Activated CD8-positive, alpha-beta memory T cell treated with anti-CD3 and anti-CD28 coated beads for 4 hours (primary cell): Measurements from ENCODE around the gene KPNA2.
"Not testable (repeated sequence)": the region's sequence is repeated elsewhere in the genome, so short reads cannot be mapped to it uniquely, and the experiment has no call there.

Experiments
- DNase-seq, 2 donors: peaks; one replicate each; pipeline ENCODE4 v3.0.0-alpha.2; 2020; ENCODE audit warnings: low read depth in 2 of 2

The KPNA2 gene

DNA sequence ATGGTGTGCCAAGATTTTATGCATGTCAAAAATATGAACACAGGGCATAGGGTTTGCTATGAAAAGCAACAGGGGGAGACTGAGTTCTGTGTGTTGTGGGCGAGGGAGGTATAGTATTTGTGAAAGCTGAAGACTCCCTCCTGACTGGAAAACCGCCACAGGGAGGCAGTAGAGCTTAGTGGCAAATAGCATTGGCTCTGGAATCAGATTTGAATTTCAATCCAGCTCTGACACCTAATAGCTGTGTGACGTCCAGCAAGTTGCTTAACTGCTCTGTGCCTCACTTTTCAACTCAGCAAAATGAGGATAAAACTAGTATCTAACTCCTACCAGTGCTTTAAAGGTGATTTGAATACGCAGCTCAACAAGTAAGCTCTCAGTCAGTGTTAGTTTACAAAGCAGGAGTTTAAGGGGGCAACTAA is 22.0 kb downstream of the KPNA2 start:
- DNase-seq: peak; percentile 4 to 11

DNA sequence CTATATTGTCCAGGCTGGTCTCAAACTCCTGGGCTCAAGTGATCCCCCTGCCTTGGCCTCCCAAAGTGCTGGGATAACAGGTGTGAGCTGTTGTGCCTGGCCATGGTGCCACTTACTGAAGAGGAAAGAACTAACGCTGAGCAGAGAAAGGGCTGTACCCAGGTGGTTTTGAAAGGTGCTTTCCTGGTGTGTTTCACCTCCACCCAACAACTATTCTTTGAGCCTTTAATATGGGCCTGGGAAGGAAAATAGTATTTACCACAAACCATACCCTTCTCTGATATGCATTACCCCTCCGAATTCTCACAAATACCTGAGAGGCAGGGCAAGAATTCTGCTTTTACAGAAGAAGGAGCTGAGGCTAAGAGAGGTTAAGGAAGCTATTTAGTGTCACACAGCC is 24.8 kb downstream of the KPNA2 start:
- DNase-seq: no peak

DNA sequence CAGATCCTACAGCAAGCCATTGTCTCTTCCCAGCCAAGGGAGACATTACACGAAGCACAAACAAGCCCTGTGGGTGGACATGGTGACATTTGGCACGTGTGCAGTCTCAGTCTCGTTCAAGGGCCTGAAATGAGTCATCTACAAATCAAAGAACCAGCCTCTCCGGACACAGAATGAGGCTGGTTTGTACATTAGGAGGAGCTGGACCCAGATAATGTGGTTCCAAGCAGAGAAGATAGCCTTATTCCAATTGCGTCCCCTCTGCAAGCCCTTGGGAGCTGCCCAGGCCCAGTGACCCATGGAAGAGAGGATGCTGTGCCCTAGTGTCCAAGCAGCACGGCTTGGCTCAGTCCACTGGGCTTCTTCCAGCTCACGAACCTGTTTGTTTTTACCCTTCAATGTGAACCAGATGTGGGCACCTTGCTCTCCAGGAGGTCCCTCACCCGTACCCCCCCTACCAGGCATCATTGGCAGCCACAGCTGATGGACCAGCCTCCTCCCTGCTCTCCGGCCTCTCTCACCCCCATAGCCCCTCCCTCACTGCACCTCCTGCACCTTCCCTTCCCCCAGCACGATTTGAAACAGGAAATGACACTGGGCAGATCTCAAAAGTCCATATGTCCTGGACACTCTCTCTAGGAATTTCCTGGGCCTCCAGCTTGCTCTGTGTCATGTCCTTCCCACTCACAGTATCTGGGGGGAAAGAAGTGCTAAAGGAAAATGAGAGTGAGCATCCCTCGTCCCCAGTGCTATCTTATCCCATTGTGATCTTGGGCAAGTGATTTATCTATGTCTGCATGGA is 26.2 kb downstream of the KPNA2 start:
- no peak for DNase-seq

DNA sequence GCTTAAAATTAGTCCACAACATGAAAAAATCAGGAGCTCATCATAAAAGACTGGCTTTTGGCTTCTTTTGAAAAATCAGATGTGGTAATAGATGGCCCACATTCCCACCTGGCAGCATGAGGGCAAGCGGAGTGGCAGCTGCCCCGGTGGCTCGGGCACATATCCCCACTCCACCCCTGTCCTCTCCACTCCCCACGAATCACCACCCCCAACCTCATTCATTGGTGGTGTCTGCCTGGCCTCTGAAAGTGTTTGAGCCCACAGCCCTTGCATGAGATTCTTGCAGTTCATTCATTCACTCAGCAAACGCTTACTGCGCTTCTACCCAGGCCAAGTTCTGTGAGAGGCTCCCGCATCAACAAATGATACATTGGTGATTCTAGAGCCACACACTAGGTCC is 29.8 kb downstream of the KPNA2 start:
- DNase-seq: not testable (repeated sequence)

DNA sequence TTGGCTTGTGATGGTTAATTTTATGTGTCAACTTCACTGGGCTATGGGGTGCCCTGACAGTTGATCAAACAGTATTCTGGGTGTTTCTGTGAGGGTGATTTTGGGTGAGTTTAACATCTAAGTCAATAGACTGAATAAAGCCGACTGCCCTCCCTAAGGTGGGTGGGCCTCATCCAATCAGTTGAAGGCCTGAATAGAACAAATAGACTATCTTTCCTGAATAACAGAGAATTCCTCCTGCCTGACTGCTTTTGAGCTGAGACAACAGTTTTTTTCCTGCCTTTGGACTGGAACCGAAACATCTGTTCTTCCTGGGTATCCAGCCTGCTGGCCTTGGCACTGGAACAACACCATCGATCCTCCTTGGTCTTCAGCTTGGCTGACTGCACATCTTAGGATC is 33.0 kb downstream of the KPNA2 start:
- not testable (repeated sequence) for DNase-seq

DNA sequence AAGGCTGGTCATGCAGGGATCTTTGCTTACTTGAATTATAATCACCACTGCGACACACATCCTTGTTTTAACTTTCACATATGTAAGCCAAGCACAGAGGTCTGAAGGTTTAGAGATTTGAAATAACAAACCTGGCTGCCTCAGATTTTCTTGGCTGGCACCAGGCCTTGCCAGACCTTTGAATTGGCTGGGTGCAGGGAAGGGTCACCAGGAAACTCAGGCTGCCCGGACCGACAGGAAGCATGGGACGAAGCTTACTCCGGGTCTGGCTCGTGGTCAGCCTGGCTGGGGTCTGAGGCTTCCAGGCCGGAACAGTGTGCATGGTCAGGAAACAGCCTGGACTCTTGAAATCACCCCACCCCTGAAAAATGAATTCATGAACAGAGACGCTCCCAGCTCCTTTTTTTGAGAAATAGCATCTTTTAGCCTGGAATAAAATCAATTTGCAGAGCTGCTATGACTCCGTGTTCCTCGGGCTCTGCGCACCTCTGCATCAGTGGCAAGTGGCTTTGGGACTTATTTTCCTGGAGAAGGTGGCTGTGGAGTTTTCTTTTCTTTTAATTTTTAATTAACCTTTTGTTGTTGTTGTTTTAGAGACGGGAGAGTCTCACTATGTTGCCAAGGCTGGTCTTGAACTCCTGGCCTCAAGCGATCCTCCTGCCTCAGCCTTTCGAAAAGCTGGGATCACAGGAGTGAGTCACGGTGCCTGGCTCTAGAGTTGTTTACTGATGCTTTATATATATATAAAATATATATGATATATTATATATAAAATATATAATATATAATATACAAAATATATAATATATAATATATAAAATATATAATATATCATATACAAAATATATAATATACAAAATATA is 35.3 kb downstream of the KPNA2 start:
- DNase-seq: not testable (repeated sequence)

DNA sequence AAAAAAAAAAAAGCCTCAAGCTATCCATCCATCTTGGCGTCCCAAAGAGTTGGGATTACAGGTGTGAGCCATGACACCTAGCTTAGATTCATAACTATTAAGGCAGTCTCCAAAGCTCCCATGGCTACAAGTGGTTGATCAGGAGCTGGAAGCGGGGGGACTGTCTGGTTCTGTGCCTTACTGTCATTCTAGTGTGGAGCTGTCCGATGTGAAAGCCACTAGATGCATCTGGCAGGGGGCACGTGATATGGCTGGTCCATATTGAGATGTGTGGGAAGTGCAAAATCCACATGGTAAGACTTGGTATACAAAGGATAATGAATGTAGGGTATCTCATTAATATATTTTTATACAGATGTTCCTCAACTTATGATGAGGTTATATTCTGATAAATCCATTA is 38.7 kb downstream of the KPNA2 start:
- no peak for DNase-seq

DNA sequence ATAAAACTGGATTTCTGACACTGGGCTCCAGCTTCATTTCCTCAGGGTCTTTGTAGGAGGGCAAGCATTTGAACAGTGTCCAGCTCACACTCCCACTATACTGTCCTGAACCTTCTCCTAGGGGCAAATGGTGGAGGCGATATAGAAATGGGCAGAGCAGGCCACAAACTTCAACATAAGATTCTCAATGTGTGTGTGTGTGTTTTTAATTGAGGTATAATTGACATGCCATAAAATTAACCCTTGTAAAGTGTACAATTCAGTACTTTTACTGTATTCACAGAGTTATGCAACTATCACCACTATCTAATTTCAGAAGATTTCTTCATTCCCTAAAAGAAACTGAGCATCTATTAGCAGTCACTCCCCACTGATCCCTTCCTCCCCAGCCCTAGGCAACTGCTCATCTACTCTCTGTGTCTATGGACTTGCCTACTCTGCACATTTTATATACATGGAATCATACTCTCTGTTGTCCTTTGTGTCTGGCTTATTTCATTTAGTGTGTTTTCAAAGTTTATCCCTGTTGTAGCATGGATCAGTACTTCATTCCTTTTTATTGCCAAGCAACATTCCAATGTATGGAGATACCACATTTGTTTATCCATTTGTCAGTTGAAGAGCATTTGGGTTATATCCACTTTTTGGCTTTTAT is 40.5 kb downstream of the KPNA2 start:
- DNase-seq: not testable (repeated sequence)

DNA sequence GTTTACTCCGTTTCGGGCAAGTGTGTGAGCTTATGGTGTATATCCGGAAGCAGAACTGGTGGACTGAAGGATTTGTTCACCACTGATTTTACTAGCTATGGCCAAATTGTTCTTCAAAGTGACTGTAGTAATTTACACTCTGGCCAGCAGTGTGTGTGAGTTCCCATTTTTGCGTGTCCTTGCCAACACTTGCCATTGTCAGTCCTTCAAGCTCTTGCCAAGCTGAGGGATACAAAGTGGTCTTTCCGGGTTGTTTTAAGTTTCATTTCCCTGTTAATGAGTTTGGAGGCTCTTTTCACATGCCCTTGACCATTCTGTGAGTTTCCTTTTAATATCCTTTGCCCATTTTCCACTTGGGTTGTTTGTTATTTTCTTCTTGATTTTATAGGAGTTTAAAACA is 42.0 kb downstream of the KPNA2 start:
- DNase-seq: not testable (repeated sequence)

DNA sequence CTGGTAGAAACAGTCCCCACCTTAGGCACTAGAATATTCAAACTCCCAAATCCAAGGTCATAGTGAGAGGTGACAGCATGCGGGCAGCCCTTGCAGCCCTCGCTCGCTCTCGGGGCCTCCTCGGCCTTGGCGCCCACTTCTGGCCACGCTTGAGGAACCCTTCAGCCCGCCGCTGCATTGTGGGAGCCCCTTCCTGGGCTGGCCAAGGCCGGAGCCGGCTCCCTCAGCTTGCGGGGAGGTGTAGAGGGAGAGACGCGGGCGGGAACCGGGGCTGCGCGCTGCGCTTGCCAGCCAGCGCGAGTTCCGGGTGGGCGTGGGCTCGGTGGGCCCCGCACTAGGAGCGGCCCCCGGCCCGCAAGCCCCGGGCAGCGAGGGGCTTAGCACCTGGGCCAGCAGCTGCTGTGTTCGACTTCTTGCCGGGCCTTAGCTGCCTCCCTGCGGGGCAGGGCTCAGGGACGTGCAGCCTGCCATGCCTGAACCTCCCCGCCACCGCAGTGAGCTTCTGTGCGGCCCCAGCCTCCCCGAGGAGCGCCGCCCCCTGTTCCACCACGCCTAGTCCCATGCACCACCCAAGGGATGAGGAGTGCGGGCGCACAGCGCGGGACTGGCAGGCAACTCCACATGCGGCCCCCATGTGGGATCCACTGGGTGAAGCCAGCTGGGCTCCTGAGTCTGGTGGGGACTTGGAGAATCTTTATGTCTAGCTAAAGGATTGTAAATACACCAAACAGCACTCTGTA is 45.0 kb downstream of the KPNA2 start:
- DNase-seq: no peak

DNA sequence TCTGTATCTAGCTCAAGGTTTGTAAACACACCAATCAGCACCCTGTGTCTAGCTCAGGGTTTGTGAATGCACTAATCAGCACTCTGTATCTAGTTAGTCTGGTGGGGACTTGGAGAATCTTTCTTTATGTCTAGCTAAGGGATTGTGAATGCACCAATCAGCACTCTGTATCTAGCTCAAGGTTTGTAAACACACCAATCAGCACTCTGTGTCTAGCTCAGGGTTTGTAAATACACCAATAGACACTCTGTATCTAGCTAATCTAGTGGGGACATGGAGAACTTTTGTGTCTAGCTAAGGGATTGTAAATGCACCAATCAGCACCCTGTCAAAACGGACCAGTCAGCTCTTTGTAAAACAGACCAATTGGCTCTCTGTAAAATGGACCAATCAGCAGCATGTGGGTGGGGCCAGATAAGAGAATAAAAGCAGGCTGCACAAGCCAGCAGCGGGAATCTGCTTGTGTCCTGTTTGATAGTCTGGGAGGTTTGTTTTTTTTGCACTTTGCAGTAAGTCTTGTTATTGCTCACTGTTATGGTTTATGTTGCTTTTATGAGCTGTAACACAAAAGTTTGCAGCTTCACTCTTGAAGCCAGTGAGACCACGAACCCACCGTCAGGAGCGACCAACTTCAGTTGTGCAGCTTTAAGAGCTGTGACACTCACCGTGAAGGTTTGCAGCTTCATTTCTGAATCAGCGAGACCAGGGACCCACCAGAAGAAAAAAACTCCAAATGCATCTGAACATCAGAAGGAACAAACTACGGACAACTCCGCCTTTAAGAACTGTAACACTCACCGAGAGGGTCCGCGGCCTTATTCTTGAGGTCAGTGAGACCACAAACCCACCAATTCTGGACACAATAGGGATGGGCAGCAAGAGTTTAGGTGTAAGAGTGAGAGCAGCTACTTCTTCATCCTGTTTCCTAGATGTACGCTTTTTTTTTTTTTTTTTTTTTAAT is 46.0 kb downstream of the KPNA2 start:
- not testable (repeated sequence) for DNase-seq

DNA sequence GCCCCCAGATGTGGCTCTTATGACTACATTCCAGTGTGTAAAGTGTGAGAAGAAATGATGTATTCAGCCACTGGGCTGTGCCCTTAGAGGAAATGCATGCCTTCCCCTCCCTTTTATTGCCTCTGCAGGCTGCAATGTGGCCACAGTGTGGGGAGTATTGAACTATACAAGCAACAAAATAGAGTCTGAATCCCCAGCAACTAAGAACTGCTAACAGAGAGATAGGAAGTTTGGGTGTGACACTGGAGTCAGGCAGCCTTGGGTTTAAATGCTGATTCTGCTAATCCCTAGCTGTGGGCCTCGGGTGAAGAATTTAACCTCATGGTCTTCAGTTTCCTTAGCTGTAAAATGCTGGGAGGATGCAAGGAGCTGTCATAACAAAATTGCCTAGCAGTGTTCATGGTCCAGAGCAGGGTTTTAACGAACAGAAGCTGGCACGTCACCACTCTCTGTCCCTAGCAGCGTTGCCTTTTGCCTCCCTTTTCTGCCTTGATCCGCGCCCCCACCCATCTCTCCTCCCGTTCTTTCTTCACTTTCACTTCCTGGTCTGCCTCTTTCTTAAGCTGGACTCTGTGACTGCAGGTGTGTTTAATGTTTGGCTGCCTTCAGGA is 50.3 kb downstream of the KPNA2 start:
- no peak for DNase-seq

DNA sequence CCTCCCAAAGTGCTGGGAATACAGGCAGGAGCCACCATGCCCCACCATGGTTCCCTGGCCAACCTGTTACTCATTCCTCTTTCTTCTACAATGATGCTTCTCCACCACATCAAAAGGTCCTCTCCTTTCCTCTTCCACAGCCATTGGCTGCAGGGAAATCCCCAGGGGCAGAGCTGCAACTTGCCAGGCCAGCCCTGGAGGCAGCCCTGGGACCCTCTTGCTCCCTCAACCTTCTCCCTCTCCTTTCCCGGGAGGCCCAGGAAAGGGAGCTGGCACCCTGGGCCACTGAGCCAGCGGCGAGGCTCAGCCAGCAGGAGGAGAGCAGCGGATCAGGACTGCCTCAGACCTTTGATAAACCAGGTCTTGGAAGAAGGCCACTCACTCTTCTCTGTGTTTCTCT is 51.1 kb downstream of the KPNA2 start:
- not testable (repeated sequence) for DNase-seq

DNA sequence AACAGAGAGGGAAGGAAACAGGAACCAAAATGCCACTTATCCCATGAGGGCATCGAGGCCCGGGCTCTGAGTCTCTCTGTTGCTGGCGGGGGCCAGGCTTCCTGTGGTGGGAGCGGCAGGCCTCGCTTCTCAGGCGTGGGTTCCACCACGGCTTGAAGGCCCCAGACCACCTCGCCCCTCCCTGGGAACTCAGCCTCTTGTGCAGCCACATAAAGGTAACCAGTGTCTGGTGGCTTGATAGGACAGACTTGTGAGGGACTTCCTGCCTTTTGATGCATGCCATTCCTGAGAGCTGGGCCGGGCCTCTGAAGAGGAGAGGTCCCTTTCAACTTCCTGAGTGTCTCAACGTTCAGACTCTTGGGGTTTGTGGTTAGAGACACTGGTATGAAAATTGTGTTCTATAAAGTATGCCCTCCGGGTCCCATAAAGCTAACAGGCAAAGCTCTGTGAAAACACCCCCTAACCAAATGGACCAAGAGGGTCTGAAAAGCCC is 51.6 kb downstream of the KPNA2 start:
- DNase-seq: not testable (repeated sequence)

DNA sequence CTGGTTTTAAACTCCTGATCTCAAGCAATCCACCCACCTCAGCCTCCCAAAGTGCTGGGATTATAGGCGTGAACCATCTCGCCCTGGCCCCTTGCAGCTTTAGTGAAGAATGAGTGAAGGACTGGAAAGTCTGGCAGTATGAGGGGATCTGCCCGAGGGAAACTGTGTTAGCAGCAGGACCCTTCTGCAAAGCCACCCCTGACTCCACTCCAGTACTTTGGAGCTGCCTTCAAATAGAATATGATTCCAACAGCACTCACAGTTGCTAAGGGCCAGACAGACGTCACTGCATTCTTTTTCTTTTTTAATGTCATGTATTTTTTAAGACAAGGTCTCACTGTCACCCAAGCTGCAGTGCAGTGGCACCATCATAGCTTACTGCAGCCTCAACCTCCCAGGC is 52.3 kb downstream of the KPNA2 start:
- no peak for DNase-seq

DNA sequence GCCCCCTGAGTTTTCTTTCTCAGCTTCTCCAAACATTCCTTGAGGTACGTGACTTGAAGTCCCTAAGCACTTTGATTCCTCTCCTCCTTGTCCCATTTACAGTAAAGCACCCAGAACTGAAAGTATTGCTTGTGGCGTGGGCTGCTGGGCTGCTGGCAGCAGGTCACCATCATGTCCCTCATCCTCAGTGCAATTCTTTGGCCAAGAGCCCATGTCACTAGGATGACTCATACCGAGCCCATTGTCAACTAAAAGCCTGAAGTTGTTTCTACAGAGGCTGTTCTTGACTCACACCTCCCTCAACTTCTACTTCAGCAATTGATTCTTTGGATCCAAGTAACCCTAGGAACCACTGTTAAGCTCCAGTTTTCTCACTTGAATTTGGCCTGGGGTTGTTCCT is 54.3 kb downstream of the KPNA2 start:
- no peak for DNase-seq

DNA sequence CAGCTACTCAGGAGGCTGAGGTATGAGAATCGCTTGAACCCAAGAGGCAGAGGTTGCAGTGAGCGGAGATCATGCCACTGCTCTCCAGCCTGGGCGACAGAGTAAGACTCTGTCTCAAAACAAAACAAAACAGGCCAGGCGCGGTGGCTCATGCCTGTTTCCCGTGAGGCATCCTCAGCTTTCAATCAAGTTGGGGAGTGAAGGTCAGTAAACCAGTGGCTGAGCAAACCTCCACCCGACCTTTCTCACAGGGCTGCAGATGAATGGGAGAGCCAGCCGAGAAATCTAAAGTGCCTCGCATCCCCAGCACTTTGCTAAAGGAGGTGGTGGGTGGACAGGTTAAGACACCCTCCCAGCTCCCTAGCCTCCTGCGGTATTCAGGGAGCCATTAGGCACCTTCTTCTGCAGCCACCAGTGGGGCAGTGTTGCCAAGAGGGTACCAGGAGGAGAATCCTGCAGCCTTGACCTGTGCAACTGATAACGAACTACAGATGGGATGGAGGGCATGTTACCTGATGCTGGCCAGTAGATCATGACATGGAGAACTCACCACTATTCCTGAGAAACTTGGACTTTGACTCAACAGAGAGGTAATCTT is 59.0 kb downstream of the KPNA2 start:
- DNase-seq: no peak

DNA sequence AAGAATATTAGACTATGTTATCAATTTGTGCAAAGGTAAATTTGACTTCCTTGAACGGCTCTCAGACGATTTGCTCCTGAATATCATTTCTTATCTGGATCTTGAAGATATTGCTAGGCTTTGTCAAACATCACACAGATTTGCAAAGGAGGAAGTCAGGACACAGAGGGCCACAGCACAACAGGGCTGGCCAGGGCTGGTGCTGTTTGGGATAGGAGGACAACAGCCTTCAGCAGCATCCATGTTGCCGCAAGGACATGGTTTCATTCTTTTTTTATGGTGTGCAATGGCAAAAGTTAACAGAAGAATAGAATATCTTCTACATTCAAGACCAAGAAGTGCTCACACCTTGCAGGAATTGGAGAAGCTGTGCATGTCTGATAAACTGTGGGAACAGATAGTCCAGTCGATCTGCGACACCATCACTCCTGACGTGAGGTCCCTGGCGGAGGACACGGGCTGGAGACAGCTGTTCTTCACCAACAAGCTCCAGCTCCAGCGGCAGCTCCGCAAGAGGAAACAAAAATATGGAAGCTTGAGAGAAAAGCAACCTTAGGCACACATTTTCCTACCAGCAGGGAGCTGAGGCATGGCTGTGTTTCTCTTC is 59.8 kb downstream of the KPNA2 start:
- DNase-seq: no peak

DNA sequence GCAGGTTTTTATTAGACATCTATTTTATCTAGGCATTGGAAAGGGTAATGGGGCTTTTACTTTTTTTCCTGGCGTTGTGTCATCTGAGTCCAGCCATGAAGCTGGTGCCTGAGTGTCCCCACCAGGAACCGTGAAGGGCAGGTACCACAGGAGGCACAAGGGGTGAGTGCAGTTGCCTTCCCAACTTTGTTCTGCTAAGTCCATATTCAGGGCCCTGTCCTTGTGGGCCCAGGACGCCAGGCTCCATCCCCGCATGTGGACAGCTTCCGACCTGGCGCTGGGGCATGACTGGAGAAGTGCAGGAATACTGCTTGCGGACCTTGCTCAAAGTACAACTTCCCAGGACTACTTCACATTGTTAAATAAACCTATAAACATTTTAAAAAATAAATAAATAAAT is 60.6 kb downstream of the KPNA2 start:
- no peak for DNase-seq
